DMS53 treated with DMSO at 0.1 percent for 48 hours (cell line): ENCODE measurements around the gene PRKG1.
"Not testable (repeated sequence)": the region's sequence is repeated elsewhere in the genome, so short reads cannot be mapped to it uniquely, and the experiment has no call there.

Experiments used
- DNase-seq: peaks from one replicate; lab custom pipeline; 2025; ENCODE audit not compliant: unreplicated experiment; lab: John Stamatoyannopoulos, UW

The PRKG1 gene

DNA sequence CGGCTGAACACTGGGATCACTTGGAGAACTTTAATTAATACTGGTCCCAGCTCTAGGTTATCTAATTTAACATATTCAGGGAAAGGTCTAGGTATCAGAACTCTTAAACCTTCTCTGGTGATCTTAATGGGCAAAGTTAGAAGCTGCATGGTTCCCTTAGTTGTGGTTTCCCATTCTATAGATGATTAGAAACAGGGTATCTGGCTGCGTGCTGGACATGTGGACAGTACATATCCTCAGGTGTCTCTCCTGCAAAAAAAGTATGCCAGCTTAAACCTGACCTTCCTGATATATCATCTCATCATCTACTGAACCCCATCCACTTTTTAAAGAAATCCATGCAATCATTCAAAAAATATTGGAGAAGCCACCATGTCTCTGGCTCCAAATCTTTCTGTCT is 955.3 kb downstream of the PRKG1 start:
- no peak for DNase-seq

- no peak for DNase-seq
Observed at GRCh38 chr10:52030051-52030790, 955.9 kb downstream of the PRKG1 start.

- DNase-seq: no peak
Observed at GRCh38 chr10:52030975-52031374, 956.7 kb downstream of the PRKG1 start.

DNA sequence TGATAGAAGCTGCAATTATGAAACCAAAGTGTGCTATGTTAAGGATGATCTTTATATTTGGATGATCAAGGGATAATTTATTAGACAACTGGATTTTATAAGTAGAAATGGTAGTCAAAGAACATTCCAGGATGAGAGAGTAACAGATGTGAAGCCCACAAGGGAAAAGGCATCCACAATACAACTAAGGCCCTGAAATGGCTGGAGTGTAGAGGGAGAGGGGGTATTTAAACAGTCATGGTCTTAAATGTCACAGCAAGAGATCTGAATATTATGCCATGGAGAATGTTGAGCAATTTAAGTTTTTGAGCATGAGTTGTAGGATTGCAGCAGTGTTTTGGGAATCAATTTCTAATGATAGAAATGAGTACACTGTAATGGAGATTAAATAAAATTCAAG is 957.5 kb downstream of the PRKG1 start:
- no peak for DNase-seq

DNA sequence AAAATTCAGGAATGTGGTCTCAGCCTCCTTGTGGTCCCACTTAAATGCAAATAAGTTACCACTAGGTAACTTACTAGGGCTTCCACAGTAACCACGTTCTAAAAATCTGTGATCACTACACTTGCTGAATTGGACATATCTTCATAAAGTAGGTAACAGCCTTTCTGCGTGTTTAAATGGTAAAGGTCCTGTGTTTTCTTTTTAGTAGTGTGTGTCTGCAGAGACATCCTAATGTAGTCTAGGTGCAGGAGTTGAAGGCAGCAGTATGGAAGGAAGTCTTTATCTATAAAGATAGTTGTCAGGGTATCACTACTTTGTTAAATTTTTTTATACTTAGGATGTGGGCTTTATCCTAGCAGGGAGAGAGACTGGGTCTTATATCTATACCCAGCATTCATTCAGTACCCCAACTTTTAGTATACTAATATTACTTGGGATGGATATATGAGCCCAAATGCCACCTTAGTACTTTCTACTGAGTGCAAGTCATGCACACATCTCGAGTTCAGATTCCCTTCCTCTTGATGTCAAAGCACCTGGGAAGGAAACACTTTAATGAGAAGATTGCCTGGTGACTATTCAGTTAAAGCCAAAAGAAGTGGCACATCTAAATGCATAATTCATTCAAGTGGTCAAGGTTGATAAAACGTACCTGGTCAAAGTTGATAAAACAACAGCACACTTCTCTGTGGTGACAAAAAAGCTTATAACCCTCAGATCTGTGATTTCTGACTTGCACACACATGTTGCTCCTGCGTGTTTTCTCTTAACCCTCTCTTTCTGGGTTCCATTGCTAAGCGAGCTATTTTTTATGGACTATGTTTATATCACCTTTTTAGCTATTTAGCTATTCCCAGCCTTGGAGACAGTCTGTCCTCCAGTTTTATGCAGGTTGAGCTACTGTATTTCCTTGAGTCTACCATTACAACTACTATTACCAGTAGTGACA is 958.7 kb downstream of the PRKG1 start:
- no peak for DNase-seq

- not testable (repeated sequence) for DNase-seq
Observed at GRCh38 chr10:52039002-52039793, 964.9 kb downstream of the PRKG1 start.

DNA sequence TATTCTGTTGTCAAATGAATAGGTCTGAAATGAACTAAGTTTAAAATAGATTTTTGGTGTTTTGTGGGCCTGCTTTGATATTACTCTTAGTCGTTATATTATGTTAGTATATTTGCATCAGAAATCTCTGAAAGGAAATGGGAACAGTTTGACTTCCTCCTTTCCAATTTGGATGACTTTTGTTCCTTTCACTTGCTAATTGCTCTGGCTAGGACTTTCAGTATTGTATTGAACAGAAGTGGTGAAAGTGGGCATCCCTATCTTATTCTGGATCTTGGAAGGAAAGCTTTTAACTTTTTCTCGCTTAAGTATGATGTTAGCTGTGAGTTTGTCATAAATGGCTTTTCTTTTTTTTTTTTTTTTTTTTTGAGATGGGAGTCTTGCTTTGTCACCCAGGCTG is 966.2 kb downstream of the PRKG1 start:
- DNase-seq: no peak

GRCh38 chr10:52043811-52044210 is 969.5 kb downstream of the PRKG1 start:
- DNase-seq: no peak

GRCh38 chr10:52048051-52048450 is 973.8 kb downstream of the PRKG1 start:
- DNase-seq: no peak

- no peak for DNase-seq
Observed at GRCh38 chr10:52050429-52051047, 976.3 kb downstream of the PRKG1 start.

- no peak for DNase-seq
Observed at GRCh38 chr10:52053497-52053896, 979.2 kb downstream of the PRKG1 start.

DNA sequence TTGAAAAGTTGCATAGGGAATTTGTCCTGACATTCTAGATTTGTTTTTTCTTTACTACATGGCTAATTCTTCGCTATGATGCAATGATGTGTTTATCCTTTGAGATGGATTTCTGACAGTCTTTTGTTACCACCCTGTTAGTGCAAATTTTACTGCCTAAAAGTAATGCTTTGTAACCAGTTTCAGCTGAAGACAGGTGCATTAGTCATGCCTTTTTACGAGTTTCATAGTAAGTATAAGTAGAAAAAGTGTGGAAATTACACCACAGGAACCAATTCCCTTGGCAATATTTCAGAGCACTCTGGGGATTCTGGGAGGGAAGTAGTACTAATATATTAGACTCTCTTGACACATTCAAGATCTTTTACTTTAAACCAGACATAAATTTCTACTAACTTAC is 982.0 kb downstream of the PRKG1 start:
- DNase-seq: no peak

DNA sequence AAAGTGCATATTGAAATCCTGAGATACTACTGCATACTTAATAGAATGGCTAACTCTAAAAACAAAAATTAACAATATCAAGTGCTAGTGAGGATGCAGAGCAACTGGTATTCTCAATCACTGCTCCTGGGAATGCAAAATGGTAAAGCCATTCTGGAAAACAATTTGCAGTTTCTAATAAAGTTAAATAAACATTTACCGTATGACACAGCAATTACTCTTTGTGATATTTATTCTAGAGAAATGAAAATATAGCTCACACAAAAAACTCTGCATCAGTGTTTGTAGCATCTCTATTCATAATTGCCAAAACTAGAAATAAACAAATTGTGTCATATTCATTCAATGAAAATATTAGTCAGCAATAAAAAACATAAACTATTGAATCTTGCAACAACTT is 984.8 kb downstream of the PRKG1 start:
- no peak for DNase-seq

- no peak for DNase-seq
Observed at GRCh38 chr10:52063159-52063558, 988.9 kb downstream of the PRKG1 start.

DNA sequence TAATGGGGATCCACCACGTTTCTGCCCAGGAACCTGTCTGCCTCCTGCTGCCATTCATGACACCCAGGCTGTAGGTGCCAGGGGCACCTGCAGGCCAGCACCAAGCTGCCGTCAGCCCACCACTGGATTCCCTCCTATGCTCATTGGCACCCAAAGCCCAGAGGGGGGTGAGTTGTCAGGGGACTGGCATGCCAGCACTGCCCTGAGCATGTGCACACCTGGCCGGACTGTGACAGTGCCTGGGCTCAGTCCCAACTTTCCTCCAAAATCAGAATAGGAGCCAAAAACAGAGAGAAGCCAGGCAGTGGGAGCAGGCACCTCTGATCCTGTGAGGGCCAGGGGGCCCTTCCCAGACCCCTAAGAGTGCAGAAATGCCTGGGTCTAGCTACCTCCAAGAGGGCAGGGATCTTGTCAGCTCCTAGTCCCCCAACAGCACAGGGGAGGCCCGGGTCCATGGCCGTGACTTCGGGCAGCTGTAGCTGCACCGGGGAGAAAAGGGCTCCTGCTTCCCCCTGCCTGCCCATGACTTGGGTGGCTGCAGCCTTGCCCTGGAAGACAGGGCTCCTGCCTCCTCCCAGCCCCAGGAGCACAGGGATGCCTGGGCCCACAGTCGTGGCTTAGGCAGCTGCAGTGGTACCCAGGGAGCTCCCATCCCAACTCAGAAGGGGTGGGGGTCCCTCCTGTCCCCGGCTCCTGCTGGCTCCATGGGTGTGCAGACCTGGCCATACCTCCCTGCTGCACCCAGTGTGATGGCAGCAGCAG is 990.0 kb downstream of the PRKG1 start:
- no peak for DNase-seq

GRCh38 chr10:52066383-52066782 is 992.1 kb downstream of the PRKG1 start:
- DNase-seq: no peak

GRCh38 chr10:52068485-52068884 is 994.2 kb downstream of the PRKG1 start:
- DNase-seq: no peak

DNA sequence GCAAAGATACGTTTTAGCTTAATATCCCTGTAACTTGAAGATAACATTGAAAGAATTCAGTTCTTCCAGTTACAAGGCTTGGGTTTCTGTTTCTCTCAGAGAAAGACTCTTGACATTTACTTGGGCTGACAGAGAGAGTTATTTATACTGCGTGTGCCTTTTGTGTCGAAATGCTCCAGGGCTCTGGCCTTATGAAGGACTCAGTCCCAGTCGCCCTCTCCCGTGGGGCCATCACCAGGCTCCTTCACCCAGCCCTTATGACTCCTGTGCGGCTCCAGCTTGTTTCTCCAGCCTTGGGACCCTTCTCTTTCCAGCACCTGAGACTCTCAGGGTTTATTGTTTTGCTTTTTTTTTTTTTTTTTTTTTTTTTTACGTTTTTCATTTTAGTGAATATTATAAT is 997.5 kb downstream of the PRKG1 start:
- no peak for DNase-seq

DNA sequence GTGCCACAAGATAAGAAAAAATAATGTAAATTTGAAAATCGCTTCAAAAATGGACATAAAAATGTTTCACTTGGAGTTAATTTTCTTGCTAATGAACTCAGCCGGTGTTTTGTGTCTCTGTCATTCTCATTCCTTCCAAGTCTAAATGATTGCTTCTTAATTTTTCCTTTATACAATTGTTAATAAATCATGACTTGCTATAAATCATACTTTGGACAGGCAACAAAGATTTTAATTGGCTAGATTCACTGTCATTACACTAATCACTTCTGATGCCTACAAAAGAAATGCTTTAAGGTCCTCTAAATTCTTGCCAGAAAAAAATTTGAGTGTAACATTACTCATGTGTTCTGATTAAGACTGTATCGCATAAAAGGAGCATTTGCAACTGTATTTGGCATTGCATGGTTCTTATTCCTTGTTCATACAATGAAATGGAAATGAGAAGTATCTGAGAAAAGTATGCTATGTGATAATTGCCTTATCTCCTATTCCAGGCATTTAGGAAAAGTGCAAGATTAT is 1000.3 kb downstream of the PRKG1 start:
- no peak for DNase-seq

- DNase-seq: no peak
Observed at GRCh38 chr10:52077814-52078213, 1003.5 kb downstream of the PRKG1 start.
